ENCODE results near the gene MORN4. TPM values are rescaled to one million over a fixed set of nuclear protein-coding genes. Genes with fewer than 3 reads are reported as not detected.

MORN4 gene
- total RNA-seq, 2 donors from 2014 or later = 0.35 to 1.2 TPM

DNA sequence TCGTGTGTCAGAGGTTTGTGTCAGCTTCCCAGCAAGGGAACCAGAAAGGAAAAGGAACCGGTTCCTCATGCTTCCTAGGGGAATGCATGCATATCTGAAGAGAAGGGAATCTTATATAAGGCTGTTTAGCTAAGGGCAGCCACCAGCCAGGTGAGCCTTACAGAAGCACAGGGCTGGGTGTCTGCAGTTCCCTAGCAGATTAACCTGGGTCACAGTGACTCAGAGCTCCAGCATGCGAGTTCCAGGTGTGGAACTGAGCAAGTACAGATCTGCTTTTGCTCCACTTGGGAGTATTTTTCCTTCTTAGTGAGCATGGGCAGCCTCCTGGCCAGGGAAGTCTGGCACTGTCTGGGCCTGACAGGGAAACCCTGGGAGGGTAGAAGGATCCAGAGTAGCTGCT lies 61.7 kb downstream of the MORN4 start:
- Mint-ChIP-seq H3K36me3 (ENCODE audit: low read depth) (no peaks in the 10 kb centered on the region), H3K27me3 (no peaks in the 10 kb centered on the region), H3K27ac (peak overlapping the region; percentile 39), H3K4me3 (no peak overlapping the region), H3K4me1 (no peaks in the 10 kb centered on the region)
- H3K9me3 ChIP-seq (ENCODE audit: control insufficient read depth, low read length, poor library complexity, severe bottlenecking) = no peaks in the 10 kb centered on the region
- ATAC-seq (no peak), DNase-seq (no peak)

DNA sequence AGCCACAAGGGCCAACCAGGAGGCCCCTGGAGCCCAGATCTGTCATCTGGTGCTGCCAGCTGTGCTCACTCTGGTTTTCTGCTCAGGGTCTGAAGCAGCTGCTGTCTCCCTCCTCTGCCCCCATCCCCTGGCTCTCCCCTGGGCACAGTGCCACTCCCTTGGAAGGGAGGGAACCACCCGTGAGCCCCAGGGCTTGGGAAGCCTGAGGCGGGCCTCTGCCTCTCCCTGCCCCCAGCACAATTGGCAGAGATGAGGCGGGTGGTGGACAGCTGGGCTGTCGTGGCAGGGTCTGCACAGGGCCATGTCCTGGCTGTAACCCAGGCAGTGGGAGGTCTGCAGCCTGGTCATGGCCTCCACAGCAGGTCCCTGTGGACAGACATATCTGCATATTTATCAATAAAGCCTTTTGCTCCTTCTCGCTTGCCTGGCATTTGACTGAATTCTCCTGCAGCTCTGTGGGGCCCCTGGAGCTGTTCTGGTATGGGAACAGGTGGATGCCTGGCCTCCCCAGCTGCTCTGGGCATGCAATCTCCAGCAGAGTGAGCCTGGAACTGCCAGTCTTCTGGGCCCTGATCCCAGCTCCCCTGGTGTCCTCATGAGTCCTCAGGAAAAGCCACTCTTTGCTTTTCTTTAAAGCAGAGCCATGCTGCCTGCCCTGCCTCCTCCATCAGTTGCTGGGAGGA lies 62.4 kb downstream of the MORN4 start:
- DNase-seq = no peak
- no peak for ATAC-seq
- H3K4me1 Mint-ChIP-seq = no peaks in the 10 kb centered on the region
- no peak overlapping the region for H3K4me3 Mint-ChIP-seq
- H3K27me3 Mint-ChIP-seq = no peaks in the 10 kb centered on the region
- H3K27ac Mint-ChIP-seq = peak overlapping the region; percentile 39
- H3K36me3 Mint-ChIP-seq (ENCODE audit: low read depth) = no peaks in the 10 kb centered on the region
- no peaks in the 10 kb centered on the region for H3K9me3 ChIP-seq (ENCODE audit: control insufficient read depth, low read length, poor library complexity, severe bottlenecking)

GRCh38 chr10:97570146-97570788 lies 63.0 kb downstream of the MORN4 start:
- Mint-ChIP-seq H3K4me3 (no peak overlapping the region), H3K36me3 (ENCODE audit: low read depth) (no peaks in the 10 kb centered on the region), H3K27me3 (no peaks in the 10 kb centered on the region), H3K27ac (no peak overlapping the region), H3K4me1 (no peaks in the 10 kb centered on the region)
- no peaks in the 10 kb centered on the region for H3K9me3 ChIP-seq (ENCODE audit: control insufficient read depth, low read length, poor library complexity, severe bottlenecking)
- ATAC-seq (no peak), DNase-seq (no peak)

DNA sequence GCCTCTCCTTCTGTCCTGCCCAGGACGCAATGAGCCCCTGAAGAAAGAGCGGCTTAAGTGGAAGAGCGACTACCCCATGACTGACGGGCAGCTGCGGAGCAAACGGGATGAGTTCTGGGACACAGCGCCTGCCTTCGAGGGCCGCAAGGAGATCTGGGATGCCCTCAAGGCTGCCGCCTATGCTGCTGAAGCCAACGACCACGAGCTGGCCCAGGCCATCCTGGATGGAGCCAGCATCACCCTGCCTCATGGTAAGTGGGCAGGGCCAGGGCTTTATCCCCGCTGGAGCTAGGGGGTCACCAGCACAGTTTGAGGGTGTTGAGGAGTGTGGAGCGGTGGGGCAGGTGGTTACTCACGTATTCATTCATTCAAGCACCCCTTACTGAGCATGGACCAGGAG lies 65.4 kb downstream of the MORN4 start:
- H3K9me3 ChIP-seq (ENCODE audit: control insufficient read depth, low read length, poor library complexity, severe bottlenecking) = no peaks in the 10 kb centered on the region
- DNase-seq (no peak), ATAC-seq (no peak)
- no peak overlapping the region for H3K4me3 Mint-ChIP-seq
- no peaks in the 10 kb centered on the region for H3K4me1 Mint-ChIP-seq
- no peak overlapping the region for H3K27ac Mint-ChIP-seq
- H3K36me3 Mint-ChIP-seq (ENCODE audit: low read depth) = no peaks in the 10 kb centered on the region
- H3K27me3 Mint-ChIP-seq = no peaks in the 10 kb centered on the region

DNA sequence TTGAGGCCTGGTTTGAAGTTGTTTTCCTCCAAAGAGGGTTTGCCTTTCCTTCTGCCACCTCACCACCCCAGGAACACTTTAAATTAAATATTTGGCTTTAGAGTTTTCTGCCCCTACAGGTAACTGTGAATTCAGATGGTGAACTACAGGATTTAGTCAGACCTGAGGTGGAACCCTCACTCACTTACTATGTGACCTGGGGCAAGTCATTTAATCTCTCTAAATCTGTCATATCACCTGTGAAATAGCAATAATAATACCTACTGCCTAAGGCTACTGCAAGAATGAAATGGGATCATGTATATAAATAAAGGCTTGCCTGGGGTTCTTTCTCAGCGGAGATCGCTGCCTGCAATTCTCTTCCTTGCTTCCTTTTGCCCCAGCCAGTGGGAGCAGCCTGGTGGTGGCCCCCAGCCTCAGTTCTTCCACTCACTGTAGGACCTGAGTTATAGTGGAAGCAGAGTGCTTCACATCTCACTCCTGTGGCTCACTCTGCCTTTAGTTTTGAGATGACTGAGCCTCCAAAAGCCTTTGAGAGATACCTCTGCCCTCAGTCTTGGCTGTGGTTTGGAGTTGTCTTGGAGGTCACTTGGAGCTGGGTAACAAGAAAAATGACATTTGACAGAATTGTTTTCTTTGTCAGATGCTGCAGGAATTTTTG lies 66.8 kb downstream of the MORN4 start:
- no peaks in the 10 kb centered on the region for H3K4me1 Mint-ChIP-seq
- H3K27ac Mint-ChIP-seq = no peak overlapping the region
- ATAC-seq (no peak), DNase-seq (no peak)
- no peaks in the 10 kb centered on the region for H3K9me3 ChIP-seq (ENCODE audit: control insufficient read depth, low read length, poor library complexity, severe bottlenecking)
- no peak overlapping the region for H3K4me3 Mint-ChIP-seq
- no peaks in the 10 kb centered on the region for H3K36me3 Mint-ChIP-seq (ENCODE audit: low read depth)
- no peaks in the 10 kb centered on the region for H3K27me3 Mint-ChIP-seq

DNA sequence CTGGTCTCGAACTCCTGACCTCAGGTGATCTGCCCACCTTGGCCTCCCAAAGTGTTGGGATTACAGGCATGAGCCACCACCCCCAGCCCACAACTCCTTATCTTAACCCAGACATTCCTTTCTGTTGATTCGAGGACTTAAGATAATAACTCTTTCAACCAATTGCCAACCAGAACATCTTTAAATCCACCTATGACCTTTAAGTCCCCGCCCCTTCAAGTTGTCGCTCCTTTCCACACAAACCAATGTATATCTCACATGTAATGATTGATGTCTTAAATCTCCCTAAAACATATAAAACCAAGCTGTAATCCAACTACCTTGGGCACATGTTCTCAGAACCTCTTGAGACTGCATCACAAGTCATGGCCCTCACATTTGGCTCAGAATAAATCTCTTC lies 68.5 kb downstream of the MORN4 start:
- no peaks in the 10 kb centered on the region for H3K9me3 ChIP-seq (ENCODE audit: control insufficient read depth, low read length, poor library complexity, severe bottlenecking)
- Mint-ChIP-seq H3K27ac (no peak overlapping the region), H3K36me3 (ENCODE audit: low read depth) (no peaks in the 10 kb centered on the region), H3K4me1 (no peaks in the 10 kb centered on the region), H3K4me3 (no peak overlapping the region), H3K27me3 (no peaks in the 10 kb centered on the region)
- no peak for DNase-seq
- no peak for ATAC-seq

Other genes with a start within 250 kb of the MORN4 start
- gene RRP12, start 232.2 kb downstream of the MORN4 start, total RNA-seq = 100 to 1,000 TPM; 138 to 231 TPM
- gene PGAM1, start 207.3 kb downstream of the MORN4 start, total RNA-seq = 100 to 1,000 TPM in 1 of 2 donors, 10 to 100 TPM in 1; 88.6 to 101 TPM
- 10 to 100 TPM; 32.0 to 38.6 TPM for gene EXOSC1, start 187.5 kb downstream of the MORN4 start, total RNA-seq
- gene ZDHHC16, start 187.3 kb downstream of the MORN4 start, total RNA-seq = 10 to 100 TPM; 14.9 to 15.3 TPM
- gene MMS19, start 135.1 kb downstream of the MORN4 start, total RNA-seq = 10 to 100 TPM; 60.1 to 71.2 TPM
- gene UBTD1, start 134.6 kb downstream of the MORN4 start, total RNA-seq = 1 to 10 TPM; 1.1 to 1.4 TPM
- gene ANKRD2, start 60.7 kb downstream of the MORN4 start, total RNA-seq = not detected
- gene HOGA1, start 49.1 kb downstream of the MORN4 start, total RNA-seq = not detected
- not detected for gene C10orf62, start 43.8 kb downstream of the MORN4 start, total RNA-seq
- 10 to 100 TPM; 23.3 to 26.2 TPM for gene PI4K2A, start 7.2 kb upstream of the MORN4 start, total RNA-seq
- gene AVPI1, start 53.7 kb upstream of the MORN4 start, total RNA-seq = 1 to 10 TPM; 5.6 to 8.6 TPM
- gene MARVELD1, start 80.2 kb upstream of the MORN4 start, total RNA-seq = 1 to 10 TPM; 1.2 to 2.7 TPM
- 10 to 100 TPM; 60.0 to 69.2 TPM for gene ZFYVE27, start 103.6 kb upstream of the MORN4 start, total RNA-seq
- not detected for gene SFRP5, start 138.5 kb upstream of the MORN4 start, total RNA-seq
- 10 to 100 TPM in 1 of 2 donors, 1 to 10 TPM in 1; 9.6 to 12.0 TPM for gene GOLGA7B, start 216.3 kb upstream of the MORN4 start, total RNA-seq